ENCODE results near the gene PIK3C3. TPM values are rescaled to one million over a fixed set of nuclear protein-coding genes. Genes with fewer than 3 reads are reported as not detected.

The PIK3C3 gene
- total and polyA plus RNA-seq, 9 of the 15 experiments (the other 6 are each of a cell fraction or from before 2014, with no cell fraction given) = 27.0 to 101 (median 42.9) TPM

- no peak for TF ChIP-seq SRSF9 (IDR thresholded peaks at IDR 0.05; ENCODE audit: borderline replicate concordance, low read depth, low read length)
- no peak for TF ChIP-seq GATAD2B (IDR thresholded peaks at IDR 0.05; ENCODE audit: borderline replicate concordance)
- TF ChIP-seq RBBP5 (IDR thresholded peaks at IDR 0.05; ENCODE audit: borderline replicate concordance, insufficient read depth, low read length, poor library complexity, severe bottlenecking) = no peak
- no peak for TF ChIP-seq E2F1 (CRISPR knock-in tag; IDR thresholded peaks at IDR 0.05)
- TF ChIP-seq ZNF12 (CRISPR knock-in tag; IDR thresholded peaks at IDR 0.05) = no peak
- TF ChIP-seq YY1 (IDR thresholded peaks at IDR 0.05; ENCODE audit: borderline replicate concordance in 1 of 3, control insufficient read depth in 1 of 3, extremely low read depth in 1 of 3, insufficient read depth in 3 of 3, insufficient read length in 1 of 3, insufficient replicate concordance in 2 of 3, low read depth in 1 of 3, low read length in 2 of 3) = peak in 1 of 3 experiments; percentile 33
- no peak for TF ChIP-seq ZNF347 (CRISPR knock-in tag; IDR thresholded peaks at IDR 0.05; ENCODE audit: low read depth)
- no peak for TF ChIP-seq BHLHE40 (IDR thresholded peaks at IDR 0.05; ENCODE audit: low read length)
- TF ChIP-seq PATZ1 (CRISPR knock-in tag; IDR thresholded peaks at IDR 0.05; ENCODE audit: borderline replicate concordance) = no peak
- TF ChIP-seq MGA (IDR thresholded peaks at IDR 0.05) = 0 out of 2 replicates have a peak, but pooled peaks have one; percentile 27
- 0 out of 2 replicates have a peak, but pooled peaks have one; percentile 32 for TF ChIP-seq MYC (IDR thresholded peaks at IDR 0.05; ENCODE audit: low read depth, low read length)
- no peak for TF ChIP-seq MYC (CRISPR knock-in tag; IDR thresholded peaks at IDR 0.05; ENCODE audit: borderline replicate concordance, low read depth)
Observed at GRCh38 chr18:42087235-42087634, 132.2 kb downstream of the PIK3C3 start (continued).
